ENCODE measurements around the gene PLA2G12A. TPM values are rescaled to one million over a fixed set of nuclear protein-coding genes. Genes with fewer than 3 reads are reported as not detected.

The PLA2G12A gene
- total and polyA plus RNA-seq, 9 of the 15 experiments (the other 6 are each of a cell fraction or from before 2014, with no cell fraction given): 24.2 to 226 (median 80.5) TPM

- no peak for TF ChIP-seq ILK (tag; IDR thresholded peaks at IDR 0.05; ENCODE audit: borderline replicate concordance, low read depth)
- no peak for TF ChIP-seq RBBP5 (IDR thresholded peaks at IDR 0.05; ENCODE audit: borderline replicate concordance, insufficient read depth, low read length, poor library complexity, severe bottlenecking)
- TF ChIP-seq ZKSCAN1 (IDR thresholded peaks at IDR 0.05; ENCODE audit: low read depth, low read length): no peak
- TF ChIP-seq NR2C1 (IDR thresholded peaks at IDR 0.05): no peak
- no peak for TF ChIP-seq NR2C1 (tag; IDR thresholded peaks at IDR 0.05)
- no peak for TF ChIP-seq HOMEZ (CRISPR knock-in tag; IDR thresholded peaks at IDR 0.05)
- TF ChIP-seq RAD51 (IDR thresholded peaks at IDR 0.05; ENCODE audit: borderline replicate concordance, low read depth): no peak
- TF ChIP-seq SNRNP70 (optimal IDR thresholded peaks at IDR 0.05; ENCODE audit: low read depth, low read length): no peak
- no peak for TF ChIP-seq TAF7 (tag; IDR thresholded peaks at IDR 0.05)
- no peak for TF ChIP-seq ZNF253 (CRISPR knock-in tag; conservative IDR thresholded peaks at IDR 0.05)
- TF ChIP-seq ASH1L (IDR thresholded peaks at IDR 0.05; ENCODE audit: borderline replicate concordance, low read depth, partially characterized antibody): no peak
- no peak for TF ChIP-seq STAT6 (CRISPR knock-in tag; IDR thresholded peaks at IDR 0.05)
- peak; percentile 95 for TF ChIP-seq ATF3 (IDR thresholded peaks at IDR 0.05)
- no peak for TF ChIP-seq ATF3 (CRISPR knock-in tag; conservative IDR thresholded peaks at IDR 0.05)
- no peak for TF ChIP-seq BCL6 (CRISPR knock-in tag; IDR thresholded peaks at IDR 0.05)
- no peak for TF ChIP-seq ZNF75A (CRISPR knock-in tag; IDR thresholded peaks at IDR 0.05)
- no peak for TF ChIP-seq PTBP1 (IDR thresholded peaks at IDR 0.05; ENCODE audit: low read depth, low read length)
- no peak for TF ChIP-seq POU5F1 (IDR thresholded peaks at IDR 0.05; ENCODE audit: borderline replicate concordance, low read depth, low read length, partially characterized antibody)
- no peak for TF ChIP-seq SIN3B (IDR thresholded peaks at IDR 0.05; ENCODE audit: low read depth)
- no peak for TF ChIP-seq NR2C2 (CRISPR knock-in tag; IDR thresholded peaks at IDR 0.05)
- no peak for TF ChIP-seq NR2C2 (tag; IDR thresholded peaks at IDR 0.05)
- TF ChIP-seq MBD2 (IDR thresholded peaks at IDR 0.05; ENCODE audit: borderline replicate concordance, low read depth): no peak
- TF ChIP-seq HNRNPL (IDR thresholded peaks at IDR 0.05; ENCODE audit: low read depth, low read length): no peak
- no peak for TF ChIP-seq FOXM1 (IDR thresholded peaks at IDR 0.05; ENCODE audit: low read depth)
- TF ChIP-seq FOXM1 (CRISPR knock-in tag; IDR thresholded peaks at IDR 0.05; ENCODE audit: low read depth): no peak
- TF ChIP-seq ZNF174 (CRISPR knock-in tag; IDR thresholded peaks at IDR 0.05): no peak
- TF ChIP-seq ILF3 (IDR thresholded peaks at IDR 0.05; ENCODE audit: borderline replicate concordance): no peak
These were observed 8.8 kb downstream of the PLA2G12A start (continued) for GRCh38 chr4:109721033-109721432.

Measured in K562 (cell line).